ENCODE results near the gene ATP23.

GRCh38 chr12:57892232-57892972 lies 49.0 kb upstream of the ATP23 start:
- TF ChIP-seq CTCF (IDR thresholded peaks at IDR 0.05 in 2 of 3, conservative IDR thresholded peaks at IDR 0.05 in 1 of 3; ENCODE audit: borderline replicate concordance in 1 of 3, insufficient read depth in 1 of 3, low read depth in 2 of 3, low read length in 2 of 3) (no peak), POLR2AphosphoS5 (IDR thresholded peaks at IDR 0.05; ENCODE audit: low read depth, low read length) (no peak), EZH2 (IDR thresholded peaks at IDR 0.05) (no peak), CEBPB (IDR thresholded peaks at IDR 0.05; ENCODE audit: low read depth) (no peak), SP1 (IDR thresholded peaks at IDR 0.05; ENCODE audit: low read depth) (no peak), CBX3 (IDR thresholded peaks at IDR 0.05; ENCODE audit: low read depth) (no peak), RAD21 (IDR thresholded peaks at IDR 0.05; ENCODE audit: low read depth) (no peak), POLR2A (IDR thresholded peaks at IDR 0.05; ENCODE audit: borderline replicate concordance, extremely low read depth, insufficient read depth, insufficient read length) (no peak), SIN3A (IDR thresholded peaks at IDR 0.05; ENCODE audit: low read depth) (no peak)
